Stimulated activated naive B cell treated with anti-CD40 and anti-IgM and Interleukin-4, amounts not matched to agents 10 μg/mL and 1 μg/mL and 100 μg/mL, for 72 hours (primary cell): Measurements from ENCODE around the gene ZNF283.
"Not testable (repeated sequence)": the region's sequence is repeated elsewhere in the genome, so short reads cannot be mapped to it uniquely, and the experiment has no call there.

Experiments
- ATAC-seq, 2 donors: fragments of 150-1000 bp; cut with Tn5 transposase; replicated peaks; 2 replicates each; pipeline ENCODE4 v1.10.0; 2021; ENCODE audit warnings: moderate library complexity in 1 of 2
- DNase-seq: peaks from one replicate; pipeline ENCODE4 v3.0.0; 2021
- H3K27ac Mint-ChIP-seq: one replicate; pipeline ENCODE4 v1.8.0; 2022; ENCODE audit warnings: mild to moderate bottlenecking, mixed read lengths
- H3K27me3 Mint-ChIP-seq, 2 donors: one replicate each; pipeline ENCODE4 v1.8.0; 2022; ENCODE audit warnings: mixed read lengths in 2 of 2
- H3K36me3 Mint-ChIP-seq, 2 donors: one replicate each; pipeline ENCODE4 v1.8.0; 2022; ENCODE audit warnings: mixed read lengths in 2 of 2, mild to moderate bottlenecking in 1 of 2
- H3K4me1 Mint-ChIP-seq, 2 donors: one replicate each; pipeline ENCODE4 v1.8.0; 2022; ENCODE audit warnings: mixed read lengths in 2 of 2, mild to moderate bottlenecking in 1 of 2
- H3K4me3 Mint-ChIP-seq, 2 donors: one replicate each; pipeline ENCODE4 v1.8.0; 2022; ENCODE audit warnings: mild to moderate bottlenecking in 2 of 2, mixed read lengths in 2 of 2, moderate library complexity in 1 of 2
- H3K9me3 Mint-ChIP-seq, 2 donors: one replicate each; pipeline ENCODE4 v1.8.0; 2022; ENCODE audit warnings: mixed read lengths in 2 of 2, mild to moderate bottlenecking in 1 of 2

ZNF283 gene

DNA sequence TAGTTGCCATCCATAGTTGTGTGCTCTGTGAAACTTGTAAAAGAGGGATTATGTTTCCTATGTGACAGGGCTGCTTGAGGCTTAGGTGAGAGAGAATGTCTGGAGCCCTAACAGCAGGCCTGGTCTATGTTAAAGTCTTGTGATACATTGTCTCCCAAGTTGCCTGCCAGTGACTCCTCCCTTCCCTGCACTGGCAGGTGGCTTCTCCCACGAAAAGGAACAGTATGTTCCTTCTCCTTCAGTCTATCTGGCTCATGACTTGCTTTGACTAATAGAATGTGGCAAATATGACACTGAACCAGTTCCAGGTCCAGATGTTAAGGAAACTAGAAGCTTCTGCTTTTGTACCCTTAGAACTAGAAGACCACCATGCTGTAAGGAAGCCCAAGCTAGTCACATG is 40.5 kb upstream of the ZNF283 start:
- Mint-ChIP-seq H3K9me3 (peaks cover 0 to 4% of the 10 kb centered on the region in 2 donors), H3K36me3 (peaks cover 0 to 5% of the 10 kb centered on the region in 2 donors), H3K27me3 (peaks cover 12 to 13% of the 10 kb centered on the region in 2 donors), H3K27ac (no peak overlapping the region), H3K4me1 (peaks cover 33 to 42% of the 10 kb centered on the region in 2 donors), H3K4me3 (no peak overlapping the region)
- no peak for ATAC-seq
- no peak for DNase-seq

DNA sequence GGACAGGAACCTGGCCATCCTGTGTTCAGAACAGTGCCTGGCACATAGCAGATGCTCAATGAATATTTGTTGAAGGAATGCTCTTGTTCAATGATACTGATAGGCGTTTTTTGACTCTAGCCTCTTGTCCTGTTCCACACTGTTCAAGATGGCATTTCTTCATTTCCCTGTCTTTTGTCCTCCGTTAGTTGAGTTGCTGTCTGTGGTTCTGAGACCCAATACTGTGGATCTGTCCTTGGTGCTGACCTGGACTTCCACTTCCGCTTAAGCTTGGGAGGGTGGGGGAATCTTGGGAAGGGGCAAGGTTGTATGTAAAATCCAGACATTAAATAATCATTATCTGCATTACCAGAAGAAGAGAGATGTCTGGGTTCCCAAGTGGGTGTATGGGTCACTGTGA is 38.1 kb upstream of the ZNF283 start:
- peaks cover 17 to 20% of the 10 kb centered on the region in 2 donors for H3K4me1 Mint-ChIP-seq
- H3K27ac Mint-ChIP-seq = no peak overlapping the region
- no peak overlapping the region for H3K4me3 Mint-ChIP-seq
- H3K27me3 Mint-ChIP-seq = peaks cover 16 to 18% of the 10 kb centered on the region in 2 donors
- H3K36me3 Mint-ChIP-seq = no peaks in the 10 kb centered on the region
- ATAC-seq (no peak), DNase-seq (no peak)
- no peaks in the 10 kb centered on the region for H3K9me3 Mint-ChIP-seq

DNA sequence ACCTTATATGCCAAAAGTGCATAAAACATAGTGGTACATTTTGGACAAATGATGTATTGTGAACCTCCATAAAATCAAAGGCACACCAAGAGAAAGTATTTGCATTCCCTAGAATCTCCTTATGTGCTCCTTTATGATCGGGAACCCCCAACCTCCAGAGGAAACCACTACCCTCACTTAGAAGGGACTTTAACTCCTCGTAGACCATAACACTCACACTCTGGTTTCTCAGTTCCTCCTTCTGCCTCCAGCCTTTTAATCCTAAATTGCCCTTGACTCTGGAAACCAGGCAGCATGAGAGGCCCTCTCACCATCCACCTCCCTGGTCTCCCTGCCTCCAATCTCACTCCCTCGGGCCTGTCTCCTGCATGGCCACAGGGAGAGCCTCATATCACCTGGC is 36.5 kb upstream of the ZNF283 start:
- H3K9me3 Mint-ChIP-seq = no peaks in the 10 kb centered on the region
- no peaks in the 10 kb centered on the region for H3K36me3 Mint-ChIP-seq
- peaks cover 6 to 7% of the 10 kb centered on the region in 2 donors for H3K4me1 Mint-ChIP-seq
- H3K27ac Mint-ChIP-seq = no peak overlapping the region
- no peak for DNase-seq
- no peak overlapping the region for H3K4me3 Mint-ChIP-seq
- peak; percentile 60 to 87 for ATAC-seq
- peaks cover 20% of the 10 kb centered on the region in 2 donors for H3K27me3 Mint-ChIP-seq

DNA sequence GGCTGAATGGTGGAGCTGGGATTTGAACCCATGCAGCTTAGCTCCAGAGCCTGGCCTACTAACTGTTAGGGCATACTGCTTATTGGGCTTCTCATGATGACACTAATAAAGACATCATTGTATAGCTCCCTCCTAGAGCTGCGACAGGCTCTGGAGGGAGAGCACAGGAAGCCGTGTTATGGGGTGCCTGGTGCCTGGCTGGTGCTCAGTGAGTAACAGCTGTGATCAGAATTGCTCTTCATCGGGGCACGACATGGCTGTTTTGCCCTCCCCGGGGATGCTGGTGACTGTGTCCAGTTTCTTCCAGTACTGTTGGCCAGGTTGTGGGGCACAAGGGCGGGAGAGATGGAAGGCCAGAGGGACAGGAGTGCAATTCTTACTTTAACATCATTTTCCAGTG is 30.0 kb upstream of the ZNF283 start:
- peaks cover 6 to 9% of the 10 kb centered on the region in 2 donors for H3K9me3 Mint-ChIP-seq
- ATAC-seq (no peak), DNase-seq (no peak)
- no peak overlapping the region for H3K27ac Mint-ChIP-seq
- peaks cover 47 to 59% of the 10 kb centered on the region in 2 donors for H3K27me3 Mint-ChIP-seq
- H3K4me1 Mint-ChIP-seq = peaks cover 14 to 15% of the 10 kb centered on the region in 2 donors
- peaks cover 3 to 4% of the 10 kb centered on the region in 2 donors for H3K36me3 Mint-ChIP-seq
- peak overlapping the region; percentile 54 to 65 for H3K4me3 Mint-ChIP-seq

DNA sequence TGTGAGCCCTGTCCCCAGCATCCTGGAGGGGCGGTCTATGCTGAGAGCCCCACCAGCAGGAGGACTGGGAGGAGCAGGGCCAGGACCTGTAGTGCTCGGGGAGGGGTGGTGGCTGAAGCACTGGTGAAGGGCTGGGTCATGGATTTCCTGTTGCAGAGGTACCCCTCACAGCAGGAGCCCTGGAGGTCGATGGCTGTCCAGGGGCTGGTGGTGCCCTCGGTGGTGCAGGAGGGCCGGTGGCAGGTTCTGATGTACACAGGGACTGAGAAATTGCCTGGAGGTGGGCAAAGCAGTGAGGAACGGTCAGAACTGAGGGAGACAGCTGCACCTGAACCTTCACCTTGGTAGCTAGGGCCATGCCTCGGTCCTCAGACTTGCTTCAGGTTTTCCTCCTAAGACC is 29.6 kb upstream of the ZNF283 start:
- Mint-ChIP-seq H3K36me3 (peaks cover 3 to 4% of the 10 kb centered on the region in 2 donors), H3K4me3 (peak overlapping the region in 1 of 2 donors; percentile 65), H3K27me3 (peaks cover 48 to 59% of the 10 kb centered on the region in 2 donors), H3K9me3 (peaks cover 6 to 9% of the 10 kb centered on the region in 2 donors), H3K4me1 (peaks cover 14 to 15% of the 10 kb centered on the region in 2 donors), H3K27ac (no peak overlapping the region)
- ATAC-seq (no peak), DNase-seq (no peak)

DNA sequence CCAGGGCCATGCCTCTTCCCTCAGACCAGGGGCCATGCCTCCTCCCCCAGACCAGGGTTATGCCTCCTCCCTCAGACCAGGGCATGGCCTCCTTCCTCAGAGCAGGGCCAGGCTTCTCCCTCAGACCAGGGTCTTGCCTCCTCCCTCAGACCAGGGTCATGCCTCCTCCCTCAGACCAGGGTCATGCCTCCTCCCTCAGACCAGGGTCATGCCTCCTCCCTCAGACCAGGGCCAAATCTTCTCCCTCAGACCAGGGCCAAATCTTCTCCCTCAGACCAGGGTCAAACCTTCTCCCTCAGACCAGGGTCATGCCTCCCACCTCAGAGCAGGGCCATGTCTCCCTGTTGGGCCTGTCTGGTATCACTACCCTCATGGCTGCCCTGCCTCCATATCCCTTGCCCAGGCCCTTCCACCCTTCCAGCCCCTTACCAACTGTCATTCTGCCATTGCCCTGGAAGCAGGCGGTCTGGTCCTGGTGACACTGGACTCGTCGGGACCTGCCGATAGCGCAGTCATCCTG is 29.0 kb upstream of the ZNF283 start:
- DNase-seq (no peak), ATAC-seq (peak; percentile 19 to 22)
- Mint-ChIP-seq H3K4me1 (peaks cover 14 to 15% of the 10 kb centered on the region in 2 donors), H3K4me3 (peak overlapping the region; percentile 86 to 93), H3K9me3 (peaks cover 6 to 9% of the 10 kb centered on the region in 2 donors), H3K27me3 (peaks cover 53 to 59% of the 10 kb centered on the region in 2 donors), H3K36me3 (peaks cover 3 to 4% of the 10 kb centered on the region in 2 donors), H3K27ac (peak overlapping the region; percentile 34)

DNA sequence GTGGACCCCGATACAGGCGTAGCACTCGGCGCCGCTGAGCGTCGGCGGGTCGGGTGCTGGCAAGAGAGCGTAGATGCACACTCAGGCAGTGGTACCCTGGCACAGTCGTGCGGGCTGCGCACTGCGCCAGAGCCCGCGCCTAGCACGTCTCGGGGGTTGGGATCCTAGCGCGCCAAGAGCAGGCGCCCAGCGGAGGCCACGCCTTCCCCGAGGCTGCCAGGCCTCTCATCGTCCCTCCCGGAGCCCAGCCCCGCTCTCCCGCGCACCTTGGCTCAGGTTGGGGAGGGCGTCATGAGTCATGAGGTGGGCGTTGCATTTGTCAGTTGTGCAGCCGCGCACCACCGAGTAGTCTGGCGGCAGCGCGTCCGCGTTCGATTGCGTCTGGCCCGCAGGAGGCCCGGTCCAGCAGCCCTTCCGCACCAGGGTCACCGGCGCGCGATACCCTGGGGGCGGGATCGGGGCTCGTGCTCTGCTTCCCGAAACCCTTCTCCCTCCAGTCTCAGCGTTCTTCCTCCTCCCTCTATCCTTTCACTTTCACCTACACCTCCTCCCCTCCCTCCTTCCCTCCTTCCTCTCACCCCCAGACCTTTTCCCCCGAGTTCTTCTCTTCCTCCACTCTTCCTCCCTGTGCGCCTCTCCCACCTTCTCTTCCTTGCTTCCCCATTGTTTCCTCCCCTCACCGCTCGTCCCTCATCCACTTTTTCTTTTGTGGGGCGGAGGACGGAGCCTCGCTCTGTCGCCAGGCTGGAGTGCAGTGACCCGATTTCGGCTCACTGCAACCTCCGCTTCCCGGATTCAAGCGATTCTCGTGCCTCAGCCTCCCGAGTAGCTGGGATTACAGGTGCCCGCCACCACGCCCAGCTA is 28.3 kb upstream of the ZNF283 start:
- peaks cover 47 to 52% of the 10 kb centered on the region in 2 donors for H3K27me3 Mint-ChIP-seq
- peak overlapping the region; percentile 86 for H3K27ac Mint-ChIP-seq

DNA sequence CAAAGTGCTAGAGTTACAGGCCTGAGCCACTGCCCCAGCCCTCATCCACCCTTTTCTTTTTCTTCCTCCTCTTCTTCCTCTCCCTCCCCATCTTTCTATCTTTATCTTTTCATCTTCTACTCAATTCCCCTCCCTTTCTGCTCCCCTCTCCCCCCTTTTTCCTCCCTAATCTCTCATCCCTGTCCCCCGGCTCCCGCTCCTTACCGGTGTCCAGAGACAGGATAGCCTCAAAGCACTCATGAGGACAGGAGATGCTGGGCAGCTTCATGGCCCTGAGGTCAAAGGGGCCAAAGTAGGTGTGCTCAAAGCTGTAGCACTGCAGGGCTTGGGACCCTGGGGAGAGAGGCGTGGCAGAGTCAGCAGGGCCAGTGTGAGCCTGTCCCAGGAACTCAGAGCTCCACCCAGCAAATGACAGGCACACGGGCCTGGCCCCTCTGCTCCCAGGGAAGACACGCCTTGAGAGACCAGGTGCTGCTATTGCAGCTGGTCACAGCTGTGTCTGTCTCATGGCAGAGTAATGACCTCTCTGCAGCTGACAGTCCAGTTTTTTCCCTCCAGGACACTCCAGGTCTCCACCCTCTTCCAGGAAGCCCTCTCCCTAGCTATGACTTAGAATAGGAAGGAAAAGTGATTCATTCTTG is 27.5 kb upstream of the ZNF283 start:
- H3K27me3 Mint-ChIP-seq = peaks cover 50 to 54% of the 10 kb centered on the region in 2 donors
- H3K4me1 Mint-ChIP-seq = peaks cover 14 to 15% of the 10 kb centered on the region in 2 donors
- H3K27ac Mint-ChIP-seq = peak overlapping the region; percentile 33
- peaks cover 3 to 4% of the 10 kb centered on the region in 2 donors for H3K36me3 Mint-ChIP-seq
- H3K4me3 Mint-ChIP-seq = peak overlapping the region; percentile 86 to 93
- H3K9me3 Mint-ChIP-seq = peaks cover 6 to 9% of the 10 kb centered on the region in 2 donors
- ATAC-seq = no peak
- no peak for DNase-seq

More for the DNA sequence above, 28.3 kb upstream of the ZNF283 start:
- DNase-seq = no peak
- peaks cover 3 to 4% of the 10 kb centered on the region in 2 donors for H3K36me3 Mint-ChIP-seq
- peak overlapping the region; percentile 86 to 93 for H3K4me3 Mint-ChIP-seq
- peak; percentile 83 to 84 for ATAC-seq
- H3K4me1 Mint-ChIP-seq = peaks cover 14 to 15% of the 10 kb centered on the region in 2 donors
- H3K9me3 Mint-ChIP-seq = peaks cover 6 to 9% of the 10 kb centered on the region in 2 donors

DNA sequence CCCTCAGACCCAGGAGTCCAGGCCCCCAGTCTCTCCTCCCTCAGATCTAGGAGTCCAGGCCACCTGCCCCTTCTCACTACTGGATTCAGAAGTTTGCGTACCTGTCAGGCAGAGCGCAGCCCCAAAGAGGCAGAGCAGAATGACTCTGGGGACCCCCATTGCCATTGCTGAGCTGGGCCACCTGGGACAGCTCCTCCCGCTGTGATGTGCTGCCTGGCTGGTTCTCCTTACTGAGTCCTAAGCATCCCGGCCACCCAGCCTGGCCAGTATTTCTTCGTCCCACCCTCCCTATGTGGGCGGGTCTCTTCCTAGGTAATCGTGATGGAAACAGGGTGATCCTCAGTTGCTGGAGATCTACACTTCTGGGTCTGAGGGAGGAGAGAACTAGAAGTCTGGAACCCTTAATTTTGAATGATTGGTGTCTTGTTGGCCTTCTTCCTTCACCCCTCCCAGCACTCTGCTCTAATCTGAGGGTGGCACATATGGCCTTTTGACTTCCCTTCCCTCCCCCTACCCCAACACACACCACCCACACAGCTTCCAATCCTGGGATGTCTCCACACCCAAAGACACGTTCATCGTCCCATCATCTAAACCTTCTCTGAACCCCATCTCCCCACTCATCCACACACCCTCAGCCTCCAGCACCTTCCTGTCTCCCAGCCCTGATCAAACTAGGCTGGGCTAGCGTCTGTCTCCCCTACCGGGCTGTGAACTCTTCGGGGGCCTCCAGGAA is 24.7 kb upstream of the ZNF283 start, which contains the start of gene LYPD5:
TSS of gene LYPD5 (minus strand) at position 232 of the 736 bp plus-strand sequence. CDS start at position 165, 67 bp downstream.
- no peak for ATAC-seq
- DNase-seq = no peak
- Mint-ChIP-seq H3K27ac (no peak within 1 kb of the TSS), H3K36me3 (no peaks in the 10 kb centered on the region), H3K9me3 (no peaks in the 10 kb centered on the region), H3K4me1 (peaks cover 11 to 15% of the 10 kb centered on the region in 2 donors), H3K27me3 (peaks cover 45 to 51% of the 10 kb centered on the region in 2 donors), H3K4me3 (no peak within 1 kb of the TSS)

DNA sequence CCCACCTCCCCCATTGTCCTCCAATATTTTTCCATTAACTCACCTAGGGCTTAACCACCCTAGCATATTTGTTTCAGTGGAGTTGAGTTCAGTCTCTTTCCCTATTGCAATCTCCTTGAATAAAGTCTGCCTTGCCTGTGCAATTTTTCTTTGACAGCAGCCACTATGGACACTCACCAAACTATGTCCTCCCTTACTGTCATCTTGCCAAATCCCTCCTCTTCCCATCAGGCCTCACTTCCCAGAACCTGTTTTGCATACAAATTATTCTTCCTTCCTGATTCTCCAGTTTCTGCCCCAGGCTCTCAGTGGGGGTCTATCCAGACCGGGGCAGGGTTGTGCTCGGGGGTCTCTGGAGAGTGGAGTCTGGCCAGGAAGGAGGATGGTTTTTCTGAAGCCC is 22.7 kb upstream of the ZNF283 start:
- Mint-ChIP-seq H3K27me3 (peaks cover 27 to 39% of the 10 kb centered on the region in 2 donors), H3K36me3 (no peaks in the 10 kb centered on the region), H3K4me1 (no peaks in the 10 kb centered on the region), H3K4me3 (no peak overlapping the region), H3K27ac (no peak overlapping the region), H3K9me3 (no peaks in the 10 kb centered on the region)
- no peak for DNase-seq
- no peak for ATAC-seq

DNA sequence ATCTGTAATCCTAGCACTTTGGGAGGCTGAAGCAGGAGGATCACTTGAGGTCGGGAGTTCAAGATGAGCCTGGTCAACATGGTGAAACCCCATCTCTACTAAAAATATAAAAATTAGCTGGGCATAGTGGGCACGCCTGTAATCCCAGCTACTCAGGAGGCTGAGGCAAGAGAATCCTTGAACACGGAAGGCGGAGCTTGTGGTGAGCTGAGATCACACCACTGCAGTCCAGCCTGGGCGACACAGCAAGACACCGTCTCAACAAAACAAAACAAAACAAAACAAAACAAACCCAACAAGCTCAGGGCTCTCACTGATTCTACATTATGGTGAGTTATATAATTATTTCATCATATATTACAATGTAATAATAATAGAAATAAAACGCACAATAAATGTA is 20.7 kb upstream of the ZNF283 start:
- not testable (repeated sequence) for H3K27ac Mint-ChIP-seq, ATAC-seq, DNase-seq, H3K4me3 Mint-ChIP-seq, H3K4me1 Mint-ChIP-seq, H3K9me3 Mint-ChIP-seq, H3K36me3 Mint-ChIP-seq
- peaks cover 25 to 47% of the 10 kb centered on the region in 2 donors for H3K27me3 Mint-ChIP-seq

DNA sequence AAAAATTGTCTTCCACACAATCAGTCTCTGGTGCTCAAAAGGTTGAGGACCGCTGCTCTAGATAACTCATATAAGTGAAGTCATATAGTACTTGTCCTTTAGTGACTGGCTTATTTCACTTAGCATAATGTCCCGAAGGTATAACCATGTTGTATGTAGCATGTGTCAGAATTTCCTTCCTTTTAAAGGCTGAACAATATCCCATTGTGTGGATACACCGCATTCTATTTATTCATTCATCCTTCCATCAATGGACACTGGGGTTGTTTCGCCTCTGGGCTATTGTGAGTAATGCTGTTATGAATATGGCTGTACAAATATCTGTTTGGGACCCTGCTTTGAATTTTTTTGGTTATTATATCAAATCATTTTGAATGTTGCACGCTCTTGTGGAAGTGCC is 20.3 kb upstream of the ZNF283 start:
- DNase-seq (no peak), ATAC-seq (no peak)
- H3K36me3 Mint-ChIP-seq = no peaks in the 10 kb centered on the region
- H3K27ac Mint-ChIP-seq = no peak overlapping the region
- no peaks in the 10 kb centered on the region for H3K9me3 Mint-ChIP-seq
- no peak overlapping the region for H3K4me3 Mint-ChIP-seq
- H3K4me1 Mint-ChIP-seq = no peaks in the 10 kb centered on the region
- peaks cover 28 to 48% of the 10 kb centered on the region in 2 donors for H3K27me3 Mint-ChIP-seq

DNA sequence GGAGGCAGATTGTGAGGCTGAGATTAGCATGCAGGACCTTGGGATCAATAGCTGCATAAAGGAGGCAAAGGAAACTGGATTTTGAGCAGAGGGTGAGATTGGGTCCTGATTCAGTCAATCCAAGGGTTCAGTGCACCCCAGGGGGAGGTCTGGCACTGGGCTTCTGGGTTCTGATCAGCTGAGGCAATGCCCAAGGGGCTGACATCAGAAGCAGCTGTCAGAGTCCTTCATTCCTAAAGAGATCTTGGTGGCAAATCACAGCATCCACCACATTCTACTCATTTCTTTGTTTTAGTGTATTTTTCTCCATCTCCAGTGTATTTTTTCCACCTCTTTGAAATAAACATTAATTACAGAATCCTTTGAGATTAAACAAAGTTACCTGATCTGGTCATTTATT is 19.5 kb upstream of the ZNF283 start:
- Mint-ChIP-seq H3K9me3 (no peaks in the 10 kb centered on the region), H3K27ac (no peak overlapping the region), H3K36me3 (no peaks in the 10 kb centered on the region), H3K27me3 (peaks cover 26 to 48% of the 10 kb centered on the region in 2 donors), H3K4me1 (no peaks in the 10 kb centered on the region), H3K4me3 (no peak overlapping the region)
- DNase-seq (no peak), ATAC-seq (no peak)
